ENCODE measurements around the gene REXO1.

REXO1 gene

GRCh38 chr19:1847684-1848398 is 442 bp downstream of the REXO1 start:
- peak; percentile 60 for DNase-seq

- DNase-seq, result no peak
These were observed 967 bp downstream of the REXO1 start for GRCh38 chr19:1847348-1847683.

- no peak for DNase-seq
These were observed 1.6 kb downstream of the REXO1 start for GRCh38 chr19:1846517-1847204.

GRCh38 chr19:1845642-1846041 is 2.6 kb downstream of the REXO1 start:
- no peak for DNase-seq

DNA sequence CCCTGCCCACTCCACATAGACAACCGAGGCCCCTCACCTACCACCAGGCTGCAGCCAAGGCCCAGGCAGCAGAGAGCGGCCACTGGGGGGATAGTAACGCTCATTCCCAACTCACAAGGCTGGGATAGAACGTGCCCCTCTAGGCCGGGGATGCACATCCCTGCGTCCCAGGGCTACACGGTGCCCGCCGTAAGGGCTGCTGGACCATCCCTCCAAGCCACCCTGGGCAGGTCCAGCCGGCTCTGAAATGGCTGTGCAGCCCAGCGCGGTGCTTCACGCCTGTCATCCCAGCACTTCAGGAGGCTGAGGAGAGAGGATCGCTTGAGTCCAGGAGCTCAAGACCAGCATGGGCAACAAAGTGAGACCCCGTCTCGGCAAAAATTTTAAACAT is 3.2 kb downstream of the REXO1 start:
- DNase-seq, result no peak

- DNase-seq, result no peak
These were observed 3.7 kb downstream of the REXO1 start for GRCh38 chr19:1844513-1845124.

- DNase-seq, result no peak
These were observed 4.5 kb downstream of the REXO1 start for GRCh38 chr19:1843646-1844394.

DNA sequence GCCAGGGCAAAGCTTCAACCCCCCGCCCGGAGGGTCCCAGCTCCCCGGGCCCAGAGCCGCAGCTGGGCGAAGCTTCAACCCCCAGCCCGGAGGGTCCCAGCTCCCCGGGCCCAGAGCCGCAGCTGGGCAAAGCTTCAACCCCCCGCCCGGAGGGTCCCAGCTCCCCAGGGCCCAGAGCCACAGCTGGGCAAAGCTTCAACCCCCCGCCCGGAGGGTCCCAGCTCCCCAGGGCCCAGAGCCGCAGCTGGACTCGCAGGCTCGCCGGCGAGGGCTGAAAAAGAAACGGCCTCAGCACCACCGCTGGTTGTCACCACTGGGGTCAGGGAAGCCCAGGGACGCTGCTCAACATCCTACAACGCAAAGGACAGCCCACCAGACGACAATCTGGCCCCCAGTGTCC is 5.2 kb downstream of the REXO1 start:
- no peak for DNase-seq

- no peak for DNase-seq
These were observed 6.9 kb downstream of the REXO1 start for GRCh38 chr19:1841209-1841924.

DNA sequence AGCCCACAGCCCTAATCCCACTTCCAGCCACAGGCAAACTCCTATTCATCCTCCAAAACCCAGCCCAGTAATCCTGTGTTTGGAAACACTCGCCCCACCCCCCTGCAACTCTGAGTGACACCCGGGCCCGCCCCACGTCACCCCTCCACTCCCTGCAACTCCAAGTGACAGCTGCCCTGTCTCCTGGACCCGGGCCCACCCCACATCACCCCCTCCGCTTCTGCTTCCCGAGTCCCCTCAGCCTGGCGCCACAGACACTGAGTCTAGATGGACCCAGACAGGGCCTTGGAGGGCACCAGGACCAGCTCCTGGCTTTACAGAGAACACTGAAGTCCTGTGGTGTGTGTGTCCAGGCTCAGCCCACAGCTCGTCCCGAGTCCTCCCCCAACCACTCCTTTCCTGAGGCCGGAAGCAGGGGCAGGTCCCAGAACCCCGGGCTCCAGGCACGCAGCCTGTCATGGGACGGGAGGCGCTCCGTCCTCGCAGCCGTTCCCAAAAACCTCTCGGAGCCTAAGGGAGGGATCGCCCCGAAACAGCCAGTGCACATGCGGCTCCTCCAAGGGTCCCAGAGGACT is 7.7 kb downstream of the REXO1 start:
- DNase-seq, result no peak

DNA sequence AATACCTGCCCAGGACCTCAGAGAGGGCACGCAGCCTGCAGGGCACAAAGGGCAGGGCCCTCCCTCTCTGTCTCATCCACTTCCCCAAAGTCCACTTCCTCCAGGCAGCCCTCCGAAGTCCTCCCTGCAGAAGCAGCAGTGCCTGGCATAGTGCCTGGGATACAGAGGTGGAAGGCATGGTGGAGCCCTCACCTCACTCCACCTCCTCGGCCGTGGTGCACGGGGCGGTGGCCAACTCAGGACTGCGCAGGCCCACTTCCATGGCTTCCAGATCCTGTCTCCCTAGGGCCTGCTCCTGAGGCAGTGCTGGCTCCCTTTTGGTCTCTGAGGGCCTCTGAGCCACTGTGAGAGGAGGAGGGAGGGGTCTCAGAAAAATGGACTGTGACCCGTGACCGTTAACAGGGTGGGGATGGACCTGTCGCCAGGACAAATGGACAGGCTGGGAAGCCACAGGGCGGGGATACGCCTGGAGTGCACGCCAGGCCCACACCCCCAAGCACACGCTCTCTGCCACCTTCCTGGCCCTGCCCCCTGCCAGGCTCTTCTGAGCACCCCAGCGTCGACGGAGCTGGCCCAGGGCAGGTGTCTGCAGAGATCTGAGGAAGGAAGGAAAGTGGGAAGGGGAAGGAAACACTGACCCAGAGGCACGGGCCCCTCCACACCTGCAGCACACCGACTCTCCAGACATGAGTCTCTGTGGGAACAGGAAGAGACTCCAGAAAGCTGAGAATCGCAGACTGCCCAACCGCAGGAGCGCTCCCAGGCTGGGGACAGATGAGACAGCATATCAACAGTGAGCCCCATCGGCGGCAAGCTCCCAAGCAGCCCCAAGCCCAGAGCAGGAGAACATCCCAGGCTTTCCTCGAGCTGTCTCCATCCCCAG is 8.4 kb downstream of the REXO1 start:
- no peak for DNase-seq

DNA sequence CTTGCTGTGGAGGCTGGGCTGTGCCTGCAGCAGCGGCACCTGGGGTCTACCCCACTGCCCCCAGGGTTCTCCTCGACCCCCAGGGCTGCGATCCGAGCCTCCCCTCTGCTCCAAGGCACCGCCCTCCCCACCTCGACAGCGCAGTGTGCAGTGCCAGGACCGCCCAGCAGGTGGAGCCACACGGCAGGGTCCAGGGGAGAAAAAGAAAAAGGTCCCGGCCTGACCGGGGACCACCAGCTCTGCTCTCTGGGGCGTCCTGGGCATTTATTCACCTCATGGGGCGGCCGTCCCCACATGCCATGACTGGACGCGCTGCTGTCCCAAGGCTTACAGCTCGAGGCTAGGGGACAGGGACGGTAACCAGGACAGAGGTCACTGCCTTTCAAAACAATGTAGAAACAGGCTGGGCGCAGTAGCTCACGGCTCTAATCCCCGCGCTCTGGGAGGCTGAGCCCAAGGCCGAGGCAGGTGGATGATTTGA is 10.6 kb downstream of the REXO1 start:
- peak; percentile 76 for DNase-seq

DNA sequence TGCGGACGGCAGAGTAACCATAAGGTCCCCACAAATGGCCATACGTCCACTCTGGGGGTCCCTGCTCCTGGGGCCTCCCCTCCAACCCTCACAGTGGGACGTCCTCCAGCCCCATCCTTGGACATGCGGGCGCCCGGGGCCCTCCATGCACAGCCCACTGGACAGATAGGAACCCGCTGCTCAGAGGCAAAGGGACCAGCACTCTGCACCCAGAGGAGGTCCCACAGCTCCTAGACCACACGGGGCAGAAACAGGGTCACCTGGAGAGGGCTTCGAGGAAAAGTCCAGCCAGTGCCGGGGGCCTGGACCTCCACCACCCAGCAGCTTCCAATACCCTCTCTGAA is 11.1 kb downstream of the REXO1 start:
- no peak for DNase-seq

- DNase-seq, result no peak
These were observed 11.6 kb downstream of the REXO1 start for GRCh38 chr19:1836458-1837221.

DNA sequence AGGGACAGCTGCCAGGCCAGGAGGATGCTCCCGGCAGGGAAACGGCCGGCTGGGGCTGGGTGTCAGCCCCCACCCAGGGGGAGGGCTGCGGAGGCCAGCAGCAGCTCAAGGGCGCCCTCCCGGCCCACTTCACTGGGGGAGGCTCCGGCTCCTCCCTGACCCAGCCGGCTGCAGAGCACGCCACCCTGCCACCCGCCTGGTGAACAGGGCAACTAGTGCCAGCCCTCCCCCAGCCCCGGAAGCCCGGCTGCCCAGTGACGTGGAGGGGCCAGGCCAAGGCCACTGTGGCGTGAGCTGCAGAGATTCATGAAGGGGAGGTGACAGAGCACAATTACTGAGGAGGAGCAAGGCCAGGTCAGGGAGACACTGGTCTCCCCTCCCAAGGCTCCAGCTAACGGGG is 14.7 kb downstream of the REXO1 start:
- no peak for DNase-seq

- no peak for DNase-seq
These were observed 16.1 kb downstream of the REXO1 start for GRCh38 chr19:1832046-1832663.

DNA sequence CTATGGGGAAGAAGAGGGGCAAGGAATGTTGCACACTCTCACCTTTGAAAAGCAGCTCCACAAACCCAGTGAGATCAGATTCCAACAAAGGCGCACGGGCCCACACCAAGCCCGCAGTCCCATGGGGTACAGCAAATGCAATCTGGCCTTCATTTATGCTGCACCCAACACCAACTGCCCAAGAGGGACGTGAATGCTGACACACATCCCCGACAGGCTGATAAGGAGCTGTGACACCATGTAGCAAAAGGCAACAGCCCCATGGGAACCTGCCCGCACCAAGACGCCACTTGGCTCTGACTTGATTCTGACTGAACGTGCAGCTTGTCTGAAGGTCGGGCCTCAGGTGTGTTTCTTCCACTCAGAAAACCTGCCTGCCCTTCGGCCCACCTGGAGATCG is 17.3 kb downstream of the REXO1 start:
- DNase-seq, result no peak

- DNase-seq, result no peak
These were observed 17.7 kb downstream of the REXO1 start for GRCh38 chr19:1830568-1830967.

DNA sequence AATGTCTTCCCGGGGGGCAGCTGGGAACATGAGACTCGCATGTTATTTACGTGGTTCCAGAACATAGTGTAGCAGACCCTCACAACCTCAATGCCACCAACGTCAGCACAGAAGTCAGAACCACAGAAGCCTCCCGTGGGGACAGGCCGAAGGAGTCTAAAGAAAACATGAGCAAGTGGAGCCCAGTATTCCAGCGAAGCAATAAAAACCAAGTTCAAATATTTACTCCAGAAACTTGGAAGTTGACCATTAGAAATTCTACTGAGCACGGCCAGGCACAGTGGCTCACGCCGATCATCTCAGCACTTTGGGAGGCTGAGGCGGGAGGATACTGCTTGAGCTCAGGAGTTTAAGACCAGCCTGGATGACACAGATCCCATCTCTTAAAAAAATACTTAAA is 18.3 kb downstream of the REXO1 start:
- DNase-seq, result no peak

Data from activated CD4-positive, alpha-beta T cell treated with anti-CD3 and anti-CD28 coated beads for 48 hours (primary cell).